Nucleus accumbens (tissue), 56 donors: ENCODE data around the gene TPPP.

Source experiments
- DNase-seq, 56 donors: peaks; one replicate each; lab custom pipeline; 2025; lab: John Stamatoyannopoulos, UW

TPPP gene

DNA sequence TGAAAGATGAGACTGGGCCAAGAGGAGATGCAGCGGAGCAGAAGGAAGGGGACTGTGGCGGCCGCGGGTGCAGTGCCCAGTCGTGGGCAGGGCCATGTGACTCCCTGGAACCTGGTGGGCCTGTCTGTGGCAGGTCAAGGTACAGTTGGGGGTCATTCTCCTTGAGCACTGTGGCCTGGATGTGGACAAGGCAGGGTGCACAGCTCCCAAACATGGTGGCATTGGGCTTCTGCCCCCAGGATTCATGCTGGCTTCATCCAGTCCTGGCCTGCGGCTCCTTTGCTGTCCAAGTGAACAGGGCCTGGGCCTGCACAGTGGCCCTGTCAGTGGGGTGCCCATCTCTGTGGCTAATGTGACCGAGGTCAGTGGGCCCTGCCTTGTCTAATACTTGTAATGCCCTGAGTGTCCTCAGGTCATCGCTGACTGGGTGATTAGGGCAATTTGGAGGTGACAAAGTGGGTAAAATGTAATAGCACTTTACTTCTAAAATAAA lies 41.1 kb downstream of the TPPP start:
- no peak for DNase-seq

DNA sequence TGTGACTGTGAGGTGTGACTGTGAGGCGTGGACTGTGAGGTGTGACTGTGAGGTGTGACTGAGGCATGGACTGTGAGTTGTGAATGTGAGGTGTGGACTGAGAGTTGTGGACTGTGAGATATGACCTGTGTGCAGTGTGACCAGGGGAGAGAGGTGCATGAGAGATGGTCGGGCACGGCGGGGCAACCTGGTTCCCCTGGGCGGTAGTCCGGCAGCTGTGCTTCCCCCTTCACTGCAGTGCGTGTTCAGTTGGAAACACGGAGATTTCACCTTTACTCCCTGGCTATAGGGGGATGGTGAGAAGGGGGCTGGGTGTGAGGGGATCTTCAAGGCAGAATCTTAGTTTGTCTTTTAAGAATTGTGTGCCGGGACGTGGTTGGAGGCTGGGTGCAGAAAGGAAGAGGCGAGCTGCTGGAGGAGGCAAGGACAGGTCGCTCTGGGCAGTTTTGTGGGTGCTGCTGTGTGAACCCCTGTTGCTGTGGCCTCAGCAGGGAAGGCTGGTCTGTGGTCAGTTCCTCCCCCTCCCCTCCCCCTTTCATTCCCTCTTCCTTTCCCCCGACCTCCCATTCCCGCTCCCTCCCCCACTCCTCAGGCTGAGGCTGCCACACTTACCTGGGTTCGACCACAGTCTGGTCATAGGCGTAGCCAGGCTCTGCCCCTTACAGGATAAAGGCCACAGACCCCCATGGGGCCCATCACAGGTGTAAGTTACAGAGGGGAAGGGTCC lies 41.7 kb downstream of the TPPP start:
- no peak for DNase-seq

DNA sequence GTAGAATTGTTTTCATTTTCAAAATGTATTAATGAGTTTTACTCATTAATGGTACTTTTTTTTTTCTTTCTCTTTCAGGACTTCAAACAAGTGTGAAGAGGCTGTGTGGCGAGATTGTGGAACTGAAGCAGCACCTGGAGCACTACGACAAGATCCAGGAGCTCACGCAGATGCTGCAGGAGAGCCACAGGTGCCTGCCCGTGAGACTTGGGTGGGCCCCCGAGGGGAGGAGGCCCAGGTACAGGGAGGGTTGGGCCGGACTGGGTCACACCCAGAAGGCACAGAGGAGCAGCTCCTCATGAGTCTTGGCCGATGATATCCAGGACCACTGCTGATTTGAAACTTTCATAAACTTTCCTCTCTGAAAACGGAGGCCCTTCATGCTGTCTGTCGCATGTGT lies 45.4 kb downstream of the TPPP start:
- no peak for DNase-seq

DNA sequence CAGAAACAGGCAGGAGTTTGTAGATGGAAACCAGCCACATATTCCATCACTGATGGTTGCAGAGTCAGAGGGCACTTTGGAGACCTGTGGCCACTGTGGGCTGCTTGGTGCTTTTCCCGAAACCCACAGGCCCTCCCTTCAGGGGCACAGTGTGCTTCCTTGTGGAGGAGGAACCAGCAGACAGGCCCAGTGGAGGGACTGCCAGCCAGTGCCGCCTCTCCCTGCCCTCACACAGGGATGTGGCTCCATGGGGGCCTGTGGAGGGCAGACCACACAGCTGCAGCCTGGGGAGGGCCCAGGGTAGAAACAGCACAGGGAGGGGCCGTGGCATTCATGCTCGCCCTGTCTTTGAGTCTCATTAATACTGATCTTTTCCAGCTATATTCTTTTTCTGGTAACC lies 45.8 kb downstream of the TPPP start:
- no peak for DNase-seq

DNA sequence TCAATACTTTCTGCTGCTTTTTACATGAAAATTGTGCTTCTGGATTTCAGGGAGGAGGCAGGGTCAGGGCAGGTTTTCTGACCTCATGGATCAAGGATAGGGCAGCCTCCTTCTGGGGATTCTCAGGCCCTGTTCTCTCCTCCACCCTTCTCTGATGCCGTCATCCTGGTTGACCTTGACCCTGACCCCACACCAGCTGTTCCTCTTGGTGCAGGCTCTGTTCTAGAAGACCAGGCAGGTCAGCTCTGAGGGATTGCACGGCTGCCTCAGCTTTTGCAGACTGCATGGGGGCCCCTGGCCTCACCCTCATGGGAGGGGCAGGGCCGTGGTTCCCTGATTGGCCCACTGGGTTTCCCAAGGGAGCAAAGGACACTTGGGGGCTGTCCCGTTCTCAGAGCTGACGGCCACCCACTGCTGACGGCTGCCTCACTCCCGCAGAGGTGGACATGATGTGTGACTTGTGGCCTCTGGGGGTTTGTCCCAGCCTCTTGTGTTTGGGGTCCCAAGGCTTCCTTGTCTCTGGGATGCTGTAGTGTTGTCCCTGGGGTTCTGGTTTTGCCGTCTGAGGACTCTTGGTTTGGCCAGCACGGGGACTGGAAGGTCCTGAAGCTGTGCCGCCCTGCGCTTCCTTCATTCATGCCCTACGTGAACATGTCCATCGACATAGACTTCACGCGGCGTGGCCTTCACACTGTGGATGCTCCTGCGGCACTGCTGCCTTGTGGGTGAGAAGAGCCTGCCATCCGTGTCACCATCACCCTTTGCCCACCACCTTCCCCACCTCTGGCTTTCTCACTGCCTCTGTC lies 46.6 kb downstream of the TPPP start:
- DNase-seq = no peak

DNA sequence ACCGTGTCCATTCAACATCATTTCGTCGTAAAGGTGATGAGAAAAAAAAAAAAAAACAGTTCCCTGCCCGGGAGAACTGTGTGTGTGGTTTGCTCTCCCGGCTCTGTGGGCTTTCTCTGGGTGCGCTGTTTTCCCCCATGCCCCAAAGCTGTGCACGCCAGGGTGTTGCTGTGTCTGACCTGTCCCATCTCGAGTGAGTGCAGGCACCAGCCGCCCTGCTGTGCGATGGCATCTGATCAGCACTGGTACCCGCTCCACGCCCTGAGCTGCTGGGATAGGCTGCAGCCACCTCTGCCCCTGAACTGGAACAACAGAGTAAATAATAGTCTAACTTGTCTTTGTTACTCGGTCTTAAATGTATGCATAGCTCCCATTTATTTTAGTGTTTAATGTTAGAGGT lies 47.7 kb downstream of the TPPP start:
- no peak for DNase-seq

DNA sequence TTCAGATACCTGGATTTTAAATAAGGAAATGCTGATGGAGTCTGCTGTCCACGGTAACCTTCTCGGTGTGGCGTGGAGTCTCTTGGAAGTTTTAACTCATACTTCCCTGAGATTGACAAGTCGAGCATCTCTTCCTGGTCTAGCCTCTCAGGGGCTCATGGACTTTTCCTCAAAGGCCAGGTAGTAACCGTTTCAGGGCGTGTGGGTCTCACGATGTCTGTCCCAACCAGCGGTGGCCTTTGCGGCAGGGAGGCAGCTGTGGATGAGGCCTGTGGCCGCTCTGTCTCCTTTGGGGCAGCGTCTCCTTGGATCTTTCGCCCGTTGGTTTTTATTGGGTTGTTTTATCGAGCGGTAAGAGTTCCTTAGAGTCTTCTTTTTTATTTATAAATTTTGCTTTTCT lies 48.2 kb downstream of the TPPP start:
- no peak for DNase-seq

DNA sequence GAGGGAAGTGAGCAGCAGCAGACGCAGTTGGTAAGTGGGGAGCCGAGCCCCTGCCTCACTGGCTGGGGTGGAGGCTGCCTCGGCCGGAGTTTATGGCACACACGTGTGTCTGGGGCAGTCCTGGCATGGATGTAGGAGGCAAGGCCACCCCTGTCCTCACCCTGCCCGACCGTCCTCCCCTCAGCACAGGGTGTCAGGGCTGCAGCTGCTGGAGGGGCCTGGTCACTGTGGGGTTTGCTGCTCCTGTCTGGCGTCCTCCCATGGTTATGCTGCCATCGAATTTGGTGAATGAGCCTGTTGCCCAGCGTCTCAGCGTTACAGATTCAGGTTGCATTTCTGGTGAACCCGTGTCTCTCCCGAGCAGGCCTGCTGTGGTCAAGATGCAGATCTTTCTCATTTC lies 48.6 kb downstream of the TPPP start:
- no peak for DNase-seq

DNA sequence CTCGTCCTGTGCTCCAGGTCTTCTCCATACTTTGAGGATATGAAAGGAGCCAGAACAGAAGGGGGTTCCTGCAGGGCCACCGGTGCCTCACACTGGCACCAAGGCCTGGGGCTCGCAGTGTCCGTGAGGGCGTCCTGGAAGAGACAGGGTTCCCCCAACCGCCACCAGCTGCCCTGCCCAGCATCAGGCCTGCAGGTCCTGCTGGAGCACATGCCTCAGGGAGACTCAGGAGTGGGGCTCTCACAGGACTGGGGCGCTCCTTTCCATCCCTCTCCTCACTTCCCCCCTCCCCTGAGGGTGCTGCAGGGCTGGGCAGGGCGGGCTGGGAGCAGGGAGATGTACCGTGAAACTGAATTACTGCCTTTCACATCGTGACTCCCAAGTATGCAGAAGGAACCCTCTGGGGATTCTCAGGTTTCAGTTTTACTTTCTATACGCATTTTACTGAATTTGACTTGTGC lies 49.3 kb downstream of the TPPP start:
- no peak for DNase-seq

DNA sequence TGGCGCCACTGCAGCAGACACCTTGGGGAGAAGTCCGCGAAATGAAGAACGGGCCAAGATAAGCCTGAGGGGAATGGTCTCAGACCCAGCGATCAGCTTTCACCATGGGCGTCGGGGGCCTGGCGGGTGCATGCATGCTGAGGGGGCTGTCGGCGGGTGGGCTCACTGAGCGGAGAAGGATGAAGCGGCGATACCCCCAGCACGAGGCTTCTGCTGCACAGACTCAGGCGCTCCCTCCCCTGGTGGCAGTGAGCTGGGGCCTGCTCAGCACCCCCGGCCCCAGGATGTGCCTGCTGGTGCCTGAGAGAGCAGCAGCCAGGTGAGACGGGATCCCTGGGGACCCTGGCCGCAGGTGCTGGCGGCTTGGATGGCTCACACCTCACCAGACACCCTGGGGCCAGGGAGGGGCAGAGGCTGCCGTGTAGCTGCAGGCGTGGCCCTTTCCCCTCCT lies 49.8 kb downstream of the TPPP start:
- DNase-seq = no peak

DNA sequence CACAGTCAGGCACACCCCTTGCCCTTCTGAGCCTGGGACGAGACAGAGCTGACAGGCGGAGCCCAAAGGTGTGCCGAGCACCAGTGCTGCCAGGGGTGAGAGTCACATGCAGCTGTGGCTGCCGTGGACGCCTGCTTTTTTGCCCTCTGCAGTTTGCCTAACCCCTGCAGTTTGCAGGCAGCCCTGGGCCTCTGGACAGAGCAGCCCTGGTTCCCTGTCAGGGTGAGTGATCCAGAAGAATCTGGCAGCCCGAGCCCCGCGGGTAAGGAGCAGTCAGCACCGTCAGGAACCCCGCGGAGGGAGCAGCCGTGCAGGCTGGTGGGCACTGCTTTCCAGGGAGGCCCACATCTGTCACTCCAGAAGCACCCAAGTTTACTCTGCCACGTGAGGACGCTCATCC lies 50.7 kb downstream of the TPPP start:
- DNase-seq = no peak

DNA sequence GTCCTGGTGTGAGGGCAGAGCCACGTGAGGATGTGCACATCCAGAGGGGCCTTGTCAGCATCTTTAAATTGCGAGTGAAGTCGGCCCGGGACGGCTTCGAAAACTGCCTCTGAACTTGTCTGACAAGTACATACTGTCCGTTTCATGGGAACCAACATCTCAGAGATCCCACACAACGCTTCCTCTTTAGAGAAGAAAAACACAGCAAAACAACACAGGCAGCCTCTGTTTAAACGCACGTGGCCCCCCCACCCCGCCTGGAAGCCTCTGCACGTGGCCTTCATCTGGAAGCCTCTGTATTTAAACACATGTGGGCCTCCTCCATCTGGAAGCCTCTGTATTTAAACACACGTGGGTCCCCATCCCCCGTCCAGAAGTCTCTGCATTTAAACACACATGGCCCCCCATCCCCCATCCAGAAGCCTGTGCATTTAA lies 51.8 kb downstream of the TPPP start:
- no peak for DNase-seq

DNA sequence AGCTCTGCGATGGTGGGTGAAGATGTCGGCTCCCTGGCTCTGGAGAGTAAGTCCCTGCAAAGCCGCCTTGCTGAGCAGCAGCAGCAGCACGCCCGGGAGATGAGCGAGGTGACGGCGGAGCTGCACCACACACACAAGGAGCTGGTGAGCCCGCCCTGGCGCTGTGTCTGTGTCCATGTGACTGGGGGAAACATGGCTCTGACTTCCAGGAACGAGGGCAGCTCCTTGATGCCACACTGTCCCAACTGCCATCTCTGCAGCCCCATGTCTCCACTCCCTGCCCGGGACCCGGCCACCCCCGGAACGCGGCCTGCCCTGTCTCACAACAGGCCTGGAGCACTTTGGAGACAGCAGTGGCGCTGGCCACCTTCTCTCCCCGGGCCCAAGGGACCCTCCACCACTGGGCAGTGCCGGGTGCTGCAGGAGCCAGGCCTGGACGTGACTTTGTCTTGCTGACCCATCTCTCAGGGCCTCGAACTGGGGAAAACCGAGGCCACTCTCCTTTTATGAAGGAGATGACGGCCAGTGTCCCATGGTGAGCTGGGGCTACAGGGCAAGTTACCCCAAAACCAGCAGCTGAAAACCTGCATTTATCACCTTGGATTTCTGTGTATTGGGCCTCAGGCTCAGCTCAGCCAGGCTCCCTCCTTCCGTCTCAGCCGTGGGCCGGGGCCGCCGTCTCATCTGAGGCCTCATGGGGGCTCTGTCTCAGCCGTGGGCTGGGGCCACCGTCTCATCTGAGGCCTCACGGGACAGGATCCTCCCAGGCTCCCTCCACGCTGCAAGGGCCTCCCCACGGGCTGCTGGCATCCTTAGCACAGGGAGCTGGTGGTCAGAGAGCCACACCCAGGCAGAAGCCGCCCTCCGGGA lies 52.5 kb downstream of the TPPP start:
- DNase-seq = no peak

DNA sequence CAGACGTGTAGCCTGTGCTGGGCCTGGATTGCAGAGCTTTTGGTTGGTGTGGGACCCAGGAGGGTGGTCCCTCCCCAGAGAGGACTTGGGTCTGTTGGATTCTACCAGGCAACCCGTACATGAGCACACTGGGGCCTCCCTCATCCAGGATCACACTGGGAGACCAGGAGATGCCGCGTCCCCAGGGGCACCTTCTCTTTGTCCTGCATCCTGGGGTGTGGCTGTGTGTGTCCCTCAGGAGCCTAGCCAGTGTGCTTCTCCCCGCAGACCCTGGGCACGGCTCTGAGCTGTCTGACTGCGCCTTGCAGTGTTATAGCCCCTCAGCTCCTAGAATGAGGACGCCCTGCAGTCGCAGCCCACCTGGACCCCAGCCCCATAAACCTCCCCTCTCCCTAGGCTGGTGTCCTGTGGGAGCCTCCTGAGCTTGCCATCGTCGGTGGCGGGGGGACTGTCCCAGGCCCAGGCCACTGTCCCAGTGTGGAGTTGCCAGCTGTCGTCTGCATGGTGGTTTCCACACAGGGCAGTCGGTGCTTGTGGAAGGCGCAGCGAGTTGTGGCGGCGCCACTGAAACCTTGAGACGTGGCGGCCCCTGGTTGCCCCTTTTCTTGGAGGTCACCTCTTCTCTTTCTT lies 53.5 kb downstream of the TPPP start:
- DNase-seq = no peak

DNA sequence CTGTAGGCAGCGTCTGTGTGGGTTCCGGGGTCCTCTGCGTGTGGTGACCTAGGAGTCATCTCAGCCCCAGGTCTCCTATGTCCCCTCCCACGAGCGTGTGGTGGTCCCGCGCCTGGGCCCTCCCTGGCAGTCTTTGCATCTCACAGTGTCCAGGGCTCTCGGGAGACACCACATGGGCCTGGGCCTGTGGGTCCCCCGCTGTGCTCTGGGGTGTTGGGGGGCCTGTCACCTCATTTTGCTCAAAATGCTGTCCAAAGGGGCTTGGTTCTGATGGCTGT lies 54.0 kb downstream of the TPPP start:
- DNase-seq = no peak

DNA sequence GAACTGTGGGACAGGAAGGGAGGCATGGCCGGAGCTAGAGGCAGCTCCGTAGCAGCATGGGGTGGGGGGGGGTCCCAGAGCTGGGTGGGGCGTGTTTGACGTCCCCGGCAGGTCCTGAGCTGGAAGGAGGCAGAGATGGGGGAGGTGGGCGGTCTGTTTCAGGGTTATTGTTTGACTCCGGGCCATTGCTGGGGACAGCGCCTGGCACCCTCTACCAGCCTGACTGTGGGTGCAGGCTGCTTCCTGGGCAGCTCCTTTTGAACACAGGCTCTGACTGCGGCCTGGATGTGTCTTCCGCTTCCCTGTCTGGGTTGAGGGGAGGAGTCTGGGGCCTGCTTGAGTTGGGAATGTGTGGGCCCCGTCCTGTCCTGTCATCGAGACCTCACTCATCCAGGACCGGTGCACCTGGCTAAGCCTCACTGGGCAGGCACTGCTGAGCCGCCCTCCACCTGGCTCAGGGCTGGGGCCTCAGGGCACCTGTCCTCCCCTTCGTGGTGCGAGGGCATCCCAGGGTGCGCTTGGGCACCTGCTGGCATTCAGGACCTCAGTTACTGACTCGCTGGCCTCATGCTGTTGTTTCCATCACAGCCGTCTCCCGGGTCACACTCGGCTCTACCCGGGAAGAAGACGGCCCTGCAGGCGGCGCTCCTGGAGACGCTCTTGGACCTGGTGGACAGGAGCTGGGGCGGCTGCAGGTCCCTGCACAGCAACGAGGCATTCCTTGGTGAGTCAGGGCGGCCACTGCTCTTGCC lies 54.5 kb downstream of the TPPP start:
- no peak for DNase-seq

DNA sequence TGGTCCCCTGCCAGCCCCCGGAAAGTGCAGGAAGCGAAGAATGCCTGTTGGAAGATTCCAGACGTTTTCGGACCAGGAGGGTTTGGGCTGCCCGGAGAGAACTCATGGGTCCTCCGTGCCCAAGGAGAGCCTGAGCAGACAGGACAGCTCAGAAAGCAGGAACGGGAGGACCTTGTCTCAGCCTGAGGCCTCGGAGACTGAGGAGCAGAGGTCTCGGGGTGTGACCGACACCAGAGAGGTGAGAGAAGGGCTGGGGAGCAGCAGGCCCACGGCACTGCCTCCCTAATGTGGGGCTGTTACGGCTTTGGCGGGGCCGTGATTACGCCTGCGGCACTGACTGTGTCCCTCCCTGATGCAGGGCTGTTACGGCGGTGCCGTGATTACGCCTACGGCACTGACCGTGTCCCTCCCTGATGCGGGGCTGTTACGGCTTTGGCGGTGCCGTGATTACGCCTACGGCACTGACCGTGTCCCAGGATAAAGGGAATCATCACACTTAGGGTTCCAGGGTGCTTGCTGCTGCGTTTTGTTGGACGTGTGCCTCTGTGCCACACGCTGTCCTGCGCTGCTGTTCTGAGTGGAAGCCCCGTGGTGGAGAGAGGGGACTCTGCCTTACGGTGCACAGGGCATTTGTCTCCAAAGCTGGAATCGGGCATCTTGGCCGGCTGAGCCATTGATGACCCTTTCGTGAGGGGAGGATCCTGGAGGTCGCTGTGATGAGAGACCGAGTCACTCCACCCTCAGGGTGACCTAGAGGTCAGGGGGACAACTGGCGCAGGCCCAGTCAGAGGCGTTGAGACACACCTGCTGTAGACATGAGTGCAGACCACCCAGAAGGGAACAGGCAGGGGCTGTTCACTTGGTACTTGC lies 55.3 kb downstream of the TPPP start:
- no peak for DNase-seq

DNA sequence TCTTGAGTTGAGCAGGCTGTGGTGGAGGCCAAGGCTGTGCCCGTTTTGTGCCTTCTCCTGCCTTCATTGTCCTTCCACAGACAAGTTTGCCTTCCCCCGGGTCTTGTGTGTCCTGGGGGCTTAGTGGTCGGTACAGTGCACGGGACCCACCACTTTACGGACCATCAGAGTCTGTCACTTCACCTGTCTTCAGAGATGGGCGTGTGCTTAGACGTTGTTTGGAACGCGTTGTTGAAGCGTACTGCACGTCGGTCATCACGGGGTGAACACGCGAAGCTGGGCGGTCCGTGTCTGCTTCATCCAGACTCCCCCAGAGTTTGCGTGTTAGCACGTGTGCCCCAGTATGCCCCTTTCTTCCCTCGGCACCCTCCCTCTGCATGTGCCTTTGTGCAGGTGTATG lies 56.2 kb downstream of the TPPP start:
- no peak for DNase-seq
